HFFc6 (cell line): ENCODE measurements around the gene ADAM15. TPM values are rescaled to one million over a fixed set of nuclear protein-coding genes. Genes with fewer than 3 reads are reported as not detected.
A peak's percentile ranks its signal among the peaks of the same experiment; 100 is the strongest.

Experiments used
- DNase-seq: peaks from one replicate; pipeline ENCODE4 v3.0.0-alpha.2; 2018
- H3K27ac Mint-ChIP-seq: 2 replicates; pipeline ENCODE4 v1.8.0; 2020; ENCODE audit warnings: mild to moderate bottlenecking, mixed read lengths
- H3K27me3 Mint-ChIP-seq: 2 replicates; pipeline ENCODE4 v1.8.0; 2021; ENCODE audit warnings: mild to moderate bottlenecking, moderate library complexity, mixed read lengths; ENCODE audit not compliant: insufficient read depth
- H3K36me3 Mint-ChIP-seq: 2 replicates; pipeline ENCODE4 v1.8.0; 2021; ENCODE audit warnings: low read depth, mixed read lengths
- H3K4me1 Mint-ChIP-seq: 2 replicates; pipeline ENCODE4 v1.8.0; 2020; ENCODE audit warnings: low read depth, mixed read lengths
- H3K4me3 Mint-ChIP-seq: 2 replicates; pipeline ENCODE4 v1.8.0; 2020; ENCODE audit warnings: mild to moderate bottlenecking, moderate library complexity, mixed read lengths
- H3K9me3 Mint-ChIP-seq: 2 replicates; pipeline ENCODE4 v1.8.0; 2020; ENCODE audit warnings: mild to moderate bottlenecking, mixed read lengths
- CTCF ChIP-seq: fragments of 200-600 bp; sonication (generic); IDR thresholded peaks from 2 replicates; pipeline ENCODE4 v1.5.0; 2021; ENCODE audit warnings: antibody characterized with exemption, mild to moderate bottlenecking
- total RNA-seq, 6 experiments: library from RNA; stranded (reverse); fragmentation: NEBNext Ultra II Directional; extraction: Animal tissue kit (Norgen Biotek cat#: 25700); gene quantifications; 2 replicates in 1 of 6; 3 replicates in 5 of 6; pipeline ENCODE4 v1.2.3, GENCODE V29; 2021

Gene ADAM15
- total RNA-seq, 6 experiments from 2014 or later = 51.1 to 66.9 (median 63.7) TPM

DNA sequence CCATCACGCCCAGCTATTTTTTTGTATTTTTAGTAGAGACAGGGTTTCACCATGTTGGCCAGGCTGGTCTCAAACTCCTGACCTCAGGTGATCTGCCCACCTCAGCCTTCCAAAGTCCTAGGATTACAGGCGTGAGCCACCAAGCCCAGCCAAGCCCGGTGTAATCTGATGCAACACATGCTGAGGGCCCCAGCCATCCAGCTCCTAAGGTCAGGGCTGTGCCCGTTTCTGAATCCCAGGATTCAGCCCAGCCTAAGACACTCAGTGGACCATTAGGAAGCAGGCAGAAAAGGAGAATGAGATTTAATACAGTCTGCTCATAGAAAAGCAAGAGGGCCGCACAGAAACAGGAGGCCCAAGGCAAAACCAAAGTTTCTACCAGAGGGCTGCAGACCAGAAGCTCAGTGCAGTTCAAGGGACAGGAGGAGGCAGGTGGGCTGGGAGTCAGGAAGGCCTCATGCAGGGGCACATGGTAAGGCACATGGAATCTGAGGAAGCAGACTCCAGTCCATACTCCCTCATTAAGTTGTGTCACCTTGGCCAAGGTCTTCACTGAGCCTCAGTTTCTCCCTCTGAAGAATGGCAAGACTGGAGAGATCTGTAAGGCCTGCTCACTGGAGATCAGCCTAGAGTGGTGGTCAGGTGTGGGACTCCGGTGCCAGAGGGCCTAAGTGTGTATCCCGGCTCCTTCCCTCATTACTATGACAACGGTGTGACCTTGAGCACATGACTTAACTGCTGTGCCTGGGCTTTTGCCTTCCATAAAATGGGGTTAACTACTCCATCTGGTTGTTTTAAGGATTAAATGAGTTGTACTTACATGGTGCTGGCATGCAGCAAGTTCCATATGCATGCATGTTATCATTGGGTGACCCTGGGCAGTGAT is 2.4 kb upstream of the ADAM15 start:
- no peak for TF ChIP-seq CTCF
- Mint-ChIP-seq H3K4me1 (peaks cover 49% of the 10 kb centered on the region), H3K9me3 (no peaks in the 10 kb centered on the region), H3K27ac (no peak overlapping the region; the same call in 1 of the 2 replicates), H3K36me3 (no peaks in the 10 kb centered on the region), H3K27me3 (no peaks in the 10 kb centered on the region; the same call in 1 of the 2 replicates), H3K4me3 (no peak overlapping the region)
- DNase-seq = no peak

DNA sequence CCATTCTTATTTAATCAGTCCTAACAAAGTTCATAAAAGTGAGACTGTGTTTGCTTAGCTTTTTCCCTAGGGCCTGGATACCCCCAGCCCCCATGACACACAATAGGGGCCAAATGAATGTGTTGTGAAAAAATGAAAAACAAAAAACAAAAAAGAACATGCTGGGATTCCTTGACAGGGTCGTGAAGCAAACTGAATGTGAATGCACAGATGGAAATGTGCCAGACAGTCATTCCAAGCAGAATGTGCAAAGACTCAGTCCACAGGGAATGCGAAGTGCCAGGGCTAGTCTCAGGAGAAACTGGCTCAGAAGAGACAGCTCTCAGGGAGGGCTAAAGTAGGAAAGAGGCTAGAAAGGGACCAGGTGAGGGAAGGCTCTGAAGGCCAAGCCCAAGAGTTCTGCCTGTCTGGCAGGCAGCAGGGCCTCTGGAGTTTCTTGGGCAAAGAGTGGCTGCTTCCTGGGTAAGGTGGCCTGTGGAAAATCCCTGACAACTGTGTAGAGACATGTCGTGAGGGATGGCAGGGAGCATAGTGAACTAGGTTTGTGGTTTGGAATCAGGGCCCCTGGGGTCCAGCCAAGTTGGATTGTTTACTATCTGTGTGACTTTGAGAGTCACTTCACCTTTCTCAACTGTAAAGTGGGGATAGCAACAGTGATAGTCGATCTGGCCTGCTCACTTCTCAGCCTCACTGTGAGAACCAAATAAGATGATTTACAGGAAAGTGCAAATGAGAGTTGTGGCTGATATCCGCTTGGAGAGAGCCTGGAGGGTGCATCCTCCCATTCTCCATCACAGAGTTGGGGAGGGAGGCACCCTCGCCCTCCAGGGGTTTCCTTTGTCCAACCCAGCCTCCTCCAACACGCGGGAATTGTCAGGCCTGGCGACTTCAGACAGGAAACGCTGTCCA is 1.2 kb upstream of the ADAM15 start:
- no peaks in the 10 kb centered on the region for H3K36me3 Mint-ChIP-seq
- DNase-seq = peak; percentile 62
- H3K27me3 Mint-ChIP-seq = no peaks in the 10 kb centered on the region; the same call in 1 of the 2 replicates
- H3K27ac Mint-ChIP-seq = peak overlapping the region; percentile 74
- peak overlapping the region; percentile 85 for H3K4me3 Mint-ChIP-seq
- H3K4me1 Mint-ChIP-seq = peaks cover 41% of the 10 kb centered on the region
- no peak for TF ChIP-seq CTCF
- no peaks in the 10 kb centered on the region for H3K9me3 Mint-ChIP-seq

GRCh38 chr1:155051342-155051776 is 243 bp downstream of the ADAM15 start:
- H3K36me3 Mint-ChIP-seq = 0 out of 2 replicates have a peak, but pooled peaks cover 9% of the 10 kb centered on the region
- no peaks in the 10 kb centered on the region for H3K9me3 Mint-ChIP-seq
- 0 out of 2 replicates have a peak overlapping the region, but pooled peaks have one; percentile 33 for H3K27ac Mint-ChIP-seq
- peaks cover 30% of the 10 kb centered on the region for H3K4me1 Mint-ChIP-seq
- peak overlapping the region; percentile 89 for H3K4me3 Mint-ChIP-seq
- H3K27me3 Mint-ChIP-seq = no peaks in the 10 kb centered on the region; the same call in 1 of the 2 replicates
- TF ChIP-seq CTCF = no peak
- DNase-seq = no peak

- DNase-seq = peak; percentile 11
- Mint-ChIP-seq H3K27me3 (no peaks in the 10 kb centered on the region; the same call in 1 of the 2 replicates), H3K4me3 (peak overlapping the region; percentile 89), H3K4me1 (peaks cover 30% of the 10 kb centered on the region), H3K9me3 (no peaks in the 10 kb centered on the region), H3K36me3 (0 out of 2 replicates have a peak, but pooled peaks cover 10% of the 10 kb centered on the region), H3K27ac (peak overlapping the region; percentile 33; the same call in 1 of the 2 replicates)
- no peak for TF ChIP-seq CTCF
Measured at GRCh38 chr1:155051777-155052398, 772 bp downstream of the ADAM15 start.
